WTC11 (cell line): ENCODE data around the gene CHRNB1. TPM values are rescaled to one million over a fixed set of nuclear protein-coding genes. Genes with fewer than 3 reads are reported as not detected.

ENCODE experiments used
- ATAC-seq: fragments of 200-7000 bp; cut with Tn5 transposase; 2 replicates; pipeline ENCODE4 v1.10.0; 2021; ENCODE audit warnings: mild to moderate bottlenecking, moderate library complexity
- CTCF ChIA-PET: fragments of 300-600 bp; sonication (Branson Sonifier 250); formaldehyde crosslinking; loops from one replicate; lab custom pipeline; 2021; ENCODE audit warnings: antibody characterized with exemption; lab: Charles Lee
- POLR2A ChIA-PET: fragments of 350-600 bp; sonication (Branson Sonifier 250); formaldehyde crosslinking; loops from one replicate; lab custom pipeline; 2021; ENCODE audit warnings: antibody characterized with exemption; lab: Charles Lee
- DNase-seq: peaks from one replicate; pipeline ENCODE4 v3.0.0; 2021; ENCODE audit warnings: low spot score
- H3K27ac Mint-ChIP-seq: 2 replicates; pipeline ENCODE4 v1.8.0; 2021; ENCODE audit warnings: mixed read lengths
- H3K27me3 Mint-ChIP-seq: 2 replicates; pipeline ENCODE4 v1.8.0; 2021; ENCODE audit warnings: low read depth, mild to moderate bottlenecking, moderate library complexity, mixed read lengths
- H3K36me3 Mint-ChIP-seq: 2 replicates; pipeline ENCODE4 v1.8.0; 2021; ENCODE audit warnings: mixed read lengths
- H3K4me1 Mint-ChIP-seq: 2 replicates; pipeline ENCODE4 v1.8.0; 2022; ENCODE audit warnings: mixed read lengths
- H3K4me3 Mint-ChIP-seq: 2 replicates; pipeline ENCODE4 v1.8.0; 2021; ENCODE audit warnings: mild to moderate bottlenecking, moderate library complexity, mixed read lengths
- H3K9me3 Mint-ChIP-seq: 2 replicates; pipeline ENCODE4 v1.8.0; 2021; ENCODE audit warnings: mixed read lengths
- CREM ChIP-seq: sonication (generic); formaldehyde crosslinking; IDR thresholded peaks from 2 replicates; pipeline ENCODE4 v1.8.1; 2022; ENCODE audit warnings: mild to moderate bottlenecking, missing genetic modification reagents, moderate library complexity
- GTF2I ChIP-seq: fragments of 250-450 bp; sonication (Bioruptor Pico); conservative IDR thresholded peaks from 2 replicates; pipeline ENCODE4 v1.4.0; 2021; ENCODE audit warnings: mild to moderate bottlenecking
- MXD4 ChIP-seq: fragments of 250-450 bp; sonication (Bioruptor Pico); IDR thresholded peaks from 2 replicates; pipeline ENCODE4 v1.8.0; 2021; ENCODE audit warnings: mild to moderate bottlenecking, moderate library complexity, borderline replicate concordance
- NFATC4 ChIP-seq: fragments of 250-450 bp; sonication (Bioruptor Pico); IDR thresholded peaks from 2 replicates; pipeline ENCODE4 v1.9.0; 2021; ENCODE audit warnings: mild to moderate bottlenecking
- PRRX2 ChIP-seq: fragments of 250-450 bp; sonication (Bioruptor Pico); IDR thresholded peaks from 2 replicates; pipeline ENCODE4 v1.8.0; 2021; ENCODE audit warnings: mild to moderate bottlenecking
- SP1 ChIP-seq: sonication (generic); formaldehyde crosslinking; conservative IDR thresholded peaks from 2 replicates; pipeline ENCODE4 v1.8.1; 2022; ENCODE audit warnings: missing genetic modification reagents
- TCF7 ChIP-seq: sonication (generic); formaldehyde crosslinking; IDR thresholded peaks from 2 replicates; pipeline ENCODE4 v1.8.0; 2022; ENCODE audit warnings: mild to moderate bottlenecking, low read depth, missing genetic modification reagents, moderate library complexity
- ZNF121 ChIP-seq: sonication (generic); formaldehyde crosslinking; IDR thresholded peaks from 2 replicates; pipeline ENCODE4 v1.8.0; 2023; ENCODE audit warnings: missing genetic modification reagents
- ZNF263 ChIP-seq: sonication (generic); formaldehyde crosslinking; IDR thresholded peaks from 2 replicates; pipeline ENCODE4 v1.8.1; 2022; ENCODE audit warnings: low read depth, mild to moderate bottlenecking, moderate library complexity, missing genetic modification reagents
- ZNF416 ChIP-seq: fragments of 250-450 bp; sonication (Bioruptor Pico); IDR thresholded peaks from 2 replicates; pipeline ENCODE4 v1.9.0; 2021; ENCODE audit warnings: mild to moderate bottlenecking, inconsistent platforms
- total RNA-seq: library from RNA; stranded (reverse); gene quantifications from 3 replicates; pipeline ENCODE4 v1.2.3, GENCODE V29; 2021
- TF ChIP-seq, protein P1 (sequence below): sonication (generic); formaldehyde crosslinking; conservative IDR thresholded peaks from 2 replicates; pipeline ENCODE4 v1.8.1; 2022; ENCODE audit warnings: mild to moderate bottlenecking, missing genetic modification reagents
- TF ChIP-seq, protein P2 (sequence below): sonication (generic); formaldehyde crosslinking; IDR thresholded peaks from 2 replicates; pipeline ENCODE4 v1.8.1; 2022; ENCODE audit warnings: low read depth, missing genetic modification reagents, borderline replicate concordance
- TF ChIP-seq, protein P3 (sequence below): fragments of 250-450 bp; sonication (Bioruptor Pico); IDR thresholded peaks from 2 replicates; pipeline ENCODE4 v1.8.0; 2021; ENCODE audit warnings: mild to moderate bottlenecking
- TF ChIP-seq, protein P4 (sequence below): sonication (generic); formaldehyde crosslinking; IDR thresholded peaks from 2 replicates; pipeline ENCODE4 v1.8.1; 2022; ENCODE audit warnings: mild to moderate bottlenecking, missing genetic modification reagents, moderate library complexity, borderline replicate concordance
- TF ChIP-seq, protein P5 (sequence below): sonication (generic); formaldehyde crosslinking; IDR thresholded peaks from 2 replicates; pipeline ENCODE4 v1.8.0; 2023; ENCODE audit warnings: missing genetic modification reagents
- TF ChIP-seq, protein P6 (sequence below): sonication (generic); formaldehyde crosslinking; IDR thresholded peaks from 2 replicates; pipeline ENCODE4 v1.8.0; 2022; ENCODE audit warnings: mild to moderate bottlenecking, missing genetic modification reagents
- TF ChIP-seq, protein P7 (sequence below): fragments of 250-450 bp; sonication (Bioruptor Pico); IDR thresholded peaks from 2 replicates; pipeline ENCODE4 v1.9.0; 2021; ENCODE audit warnings: mild to moderate bottlenecking
- TF ChIP-seq, protein P8 (sequence below): sonication (generic); formaldehyde crosslinking; IDR thresholded peaks from 2 replicates; pipeline ENCODE4 v1.8.1; 2023; ENCODE audit warnings: mild to moderate bottlenecking, missing genetic modification reagents, moderate library complexity
- TF ChIP-seq, protein P9 (sequence below): sonication (generic); formaldehyde crosslinking; IDR thresholded peaks from 2 replicates; pipeline ENCODE4 v1.8.1; 2023; ENCODE audit warnings: mild to moderate bottlenecking, missing genetic modification reagents

The CHRNB1 gene
- total RNA-seq, 1 experiment from 2014 or later, result 16.0 TPM

DNA sequence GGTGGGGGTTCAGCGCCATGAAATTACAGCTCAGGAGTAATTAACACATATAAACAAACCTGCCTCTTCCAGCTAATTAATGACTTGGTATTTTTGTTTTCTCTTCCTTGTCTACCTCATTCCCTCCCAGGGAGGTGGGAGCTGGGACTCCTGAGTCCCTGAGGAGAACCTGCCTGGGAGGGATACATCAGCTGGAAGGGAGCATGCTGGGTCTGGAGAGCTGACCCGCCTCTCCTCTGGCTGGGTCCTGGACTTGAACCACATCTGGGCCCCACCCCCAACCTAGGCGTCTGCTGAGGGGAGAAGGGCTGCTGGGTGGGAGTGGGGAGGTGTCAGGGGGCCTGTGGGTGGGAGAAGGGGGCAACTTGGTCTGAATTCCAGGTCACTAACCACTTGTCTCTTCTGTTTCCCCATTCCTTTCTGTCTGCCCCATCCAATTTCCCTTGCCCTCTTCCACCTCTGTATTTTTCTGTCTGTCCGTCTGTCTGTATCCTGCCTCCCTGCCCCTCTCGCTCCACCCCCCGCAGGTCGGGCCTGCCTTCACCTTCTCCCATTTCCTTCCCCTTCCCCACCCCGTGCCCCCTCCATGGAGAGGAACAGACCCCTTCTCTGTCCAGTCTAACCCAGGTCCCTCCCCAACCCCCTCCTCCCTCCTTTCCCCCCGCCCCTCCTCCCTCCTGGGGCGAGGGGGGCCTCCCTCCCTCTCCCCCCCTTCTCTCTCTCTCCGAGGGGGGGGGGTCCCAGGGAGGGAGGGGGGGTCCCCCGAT is 37.2 kb upstream of the CHRNB1 start, which contains the start of gene NLGN2 (continued):
- TF ChIP-seq ZNF416 (CRISPR knock-in tag) (no peak), ZNF121 (no peak), NFATC4 (CRISPR knock-in tag) (no peak), ZNF263 (no peak)
- TF ChIP-seq, protein P1, sequence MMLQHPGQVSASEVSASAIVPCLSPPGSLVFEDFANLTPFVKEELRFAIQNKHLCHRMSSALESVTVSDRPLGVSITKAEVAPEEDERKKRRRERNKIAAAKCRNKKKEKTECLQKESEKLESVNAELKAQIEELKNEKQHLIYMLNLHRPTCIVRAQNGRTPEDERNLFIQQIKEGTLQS (CRISPR knock-in tag), result no peak

DNA sequence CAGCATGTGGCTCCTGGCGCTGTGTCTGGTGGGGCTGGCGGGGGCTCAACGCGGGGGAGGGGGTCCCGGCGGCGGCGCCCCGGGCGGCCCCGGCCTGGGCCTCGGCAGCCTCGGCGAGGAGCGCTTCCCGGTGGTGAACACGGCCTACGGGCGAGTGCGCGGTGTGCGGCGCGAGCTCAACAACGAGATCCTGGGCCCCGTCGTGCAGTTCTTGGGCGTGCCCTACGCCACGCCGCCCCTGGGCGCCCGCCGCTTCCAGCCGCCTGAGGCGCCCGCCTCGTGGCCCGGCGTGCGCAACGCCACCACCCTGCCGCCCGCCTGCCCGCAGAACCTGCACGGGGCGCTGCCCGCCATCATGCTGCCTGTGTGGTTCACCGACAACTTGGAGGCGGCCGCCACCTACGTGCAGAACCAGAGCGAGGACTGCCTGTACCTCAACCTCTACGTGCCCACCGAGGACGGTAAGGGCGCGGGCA is 36.6 kb upstream of the CHRNB1 start:
- no peak overlapping the region for H3K27ac Mint-ChIP-seq
- CTCF ChIA-PET, result interaction anchor here (1.1 to 3.5 kb wide), 6 partner anchors 12 to 115 kb away, joined by 3 to 25 read pairs (median 4); partner anchors contain the start of genes PLSCR3 and SPEM1
- peaks cover 19% of the 10 kb centered on the region for H3K36me3 Mint-ChIP-seq
- POLR2A ChIA-PET, result interaction anchor here (1.8 kb wide), 1 partner anchor 37 kb away, joined by 5 read pairs; the partner anchor contains the start of gene CHRNB1
- peak overlapping the region; percentile 48 for H3K4me3 Mint-ChIP-seq
- ATAC-seq, result no peak
- TF ChIP-seq, protein P2, sequence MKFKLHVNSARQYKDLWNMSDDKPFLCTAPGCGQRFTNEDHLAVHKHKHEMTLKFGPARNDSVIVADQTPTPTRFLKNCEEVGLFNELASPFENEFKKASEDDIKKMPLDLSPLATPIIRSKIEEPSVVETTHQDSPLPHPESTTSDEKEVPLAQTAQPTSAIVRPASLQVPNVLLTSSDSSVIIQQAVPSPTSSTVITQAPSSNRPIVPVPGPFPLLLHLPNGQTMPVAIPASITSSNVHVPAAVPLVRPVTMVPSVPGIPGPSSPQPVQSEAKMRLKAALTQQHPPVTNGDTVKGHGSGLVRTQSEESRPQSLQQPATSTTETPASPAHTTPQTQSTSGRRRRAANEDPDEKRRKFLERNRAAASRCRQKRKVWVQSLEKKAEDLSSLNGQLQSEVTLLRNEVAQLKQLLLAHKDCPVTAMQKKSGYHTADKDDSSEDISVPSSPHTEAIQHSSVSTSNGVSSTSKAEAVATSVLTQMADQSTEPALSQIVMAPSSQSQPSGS (CRISPR knock-in tag), result no peak
- TF ChIP-seq, protein P3, sequence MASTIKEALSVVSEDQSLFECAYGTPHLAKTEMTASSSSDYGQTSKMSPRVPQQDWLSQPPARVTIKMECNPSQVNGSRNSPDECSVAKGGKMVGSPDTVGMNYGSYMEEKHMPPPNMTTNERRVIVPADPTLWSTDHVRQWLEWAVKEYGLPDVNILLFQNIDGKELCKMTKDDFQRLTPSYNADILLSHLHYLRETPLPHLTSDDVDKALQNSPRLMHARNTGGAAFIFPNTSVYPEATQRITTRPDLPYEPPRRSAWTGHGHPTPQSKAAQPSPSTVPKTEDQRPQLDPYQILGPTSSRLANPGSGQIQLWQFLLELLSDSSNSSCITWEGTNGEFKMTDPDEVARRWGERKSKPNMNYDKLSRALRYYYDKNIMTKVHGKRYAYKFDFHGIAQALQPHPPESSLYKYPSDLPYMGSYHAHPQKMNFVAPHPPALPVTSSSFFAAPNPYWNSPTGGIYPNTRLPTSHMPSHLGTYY, result no peak
- peaks cover 33% of the 10 kb centered on the region for H3K4me1 Mint-ChIP-seq
- DNase-seq, result no peak
- no peaks in the 10 kb centered on the region for H3K9me3 Mint-ChIP-seq
- no peaks in the 10 kb centered on the region; the same call in 1 of the 2 replicates for H3K27me3 Mint-ChIP-seq

DNA sequence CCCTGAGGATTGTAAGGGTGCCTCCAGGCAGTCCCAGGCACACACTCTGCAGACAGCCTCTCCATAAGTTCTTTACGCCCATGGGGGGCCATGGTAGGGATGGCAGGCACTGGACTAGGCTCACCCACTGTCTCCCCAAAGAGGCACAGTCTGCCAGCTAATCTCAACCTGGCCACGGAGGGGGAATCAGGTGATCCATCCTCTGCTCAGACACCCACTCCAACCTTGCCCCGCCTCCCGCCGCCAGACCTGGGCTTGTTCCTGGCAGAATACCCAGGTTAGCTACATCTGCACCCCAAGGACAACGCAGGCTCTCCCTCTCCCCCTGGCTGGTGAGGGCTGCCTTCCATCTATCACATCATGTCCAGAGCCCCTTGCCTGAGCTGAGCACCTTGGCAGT is 36.0 kb upstream of the CHRNB1 start:
- Mint-ChIP-seq H3K4me1 (peaks cover 33% of the 10 kb centered on the region), H3K4me3 (peak overlapping the region; percentile 53; the same call in 1 of the 2 replicates), H3K27ac (no peak overlapping the region; the same call in 1 of the 2 replicates), H3K9me3 (no peaks in the 10 kb centered on the region), H3K36me3 (peaks cover 19% of the 10 kb centered on the region), H3K27me3 (no peaks in the 10 kb centered on the region; the same call in 1 of the 2 replicates)
- DNase-seq (no peak), ATAC-seq (no peak)
- ChIA-PET POLR2A (interaction anchor here (0.6 to 1.8 kb wide), 2 partner anchors 36 to 110 kb away, joined by 3 to 5 read pairs; partner anchors contain the start of gene CHRNB1), CTCF (interaction anchor here (0.9 to 3.5 kb wide), 6 partner anchors 12 to 115 kb away, joined by 3 to 25 read pairs (median 4); partner anchors contain the start of genes PLSCR3, SPEM1 and TMEM102)
- TF ChIP-seq MXD4 (CRISPR knock-in tag), result no peak
- no peak for TF ChIP-seq GTF2I
- TF ChIP-seq, protein P4, sequence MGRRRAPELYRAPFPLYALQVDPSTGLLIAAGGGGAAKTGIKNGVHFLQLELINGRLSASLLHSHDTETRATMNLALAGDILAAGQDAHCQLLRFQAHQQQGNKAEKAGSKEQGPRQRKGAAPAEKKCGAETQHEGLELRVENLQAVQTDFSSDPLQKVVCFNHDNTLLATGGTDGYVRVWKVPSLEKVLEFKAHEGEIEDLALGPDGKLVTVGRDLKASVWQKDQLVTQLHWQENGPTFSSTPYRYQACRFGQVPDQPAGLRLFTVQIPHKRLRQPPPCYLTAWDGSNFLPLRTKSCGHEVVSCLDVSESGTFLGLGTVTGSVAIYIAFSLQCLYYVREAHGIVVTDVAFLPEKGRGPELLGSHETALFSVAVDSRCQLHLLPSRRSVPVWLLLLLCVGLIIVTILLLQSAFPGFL (CRISPR knock-in tag), result no peak
- TF ChIP-seq, protein P5, sequence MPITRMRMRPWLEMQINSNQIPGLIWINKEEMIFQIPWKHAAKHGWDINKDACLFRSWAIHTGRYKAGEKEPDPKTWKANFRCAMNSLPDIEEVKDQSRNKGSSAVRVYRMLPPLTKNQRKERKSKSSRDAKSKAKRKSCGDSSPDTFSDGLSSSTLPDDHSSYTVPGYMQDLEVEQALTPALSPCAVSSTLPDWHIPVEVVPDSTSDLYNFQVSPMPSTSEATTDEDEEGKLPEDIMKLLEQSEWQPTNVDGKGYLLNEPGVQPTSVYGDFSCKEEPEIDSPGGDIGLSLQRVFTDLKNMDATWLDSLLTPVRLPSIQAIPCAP (CRISPR knock-in tag), result no peak
- TF ChIP-seq TCF7, result no peak
- TF ChIP-seq, protein P6, sequence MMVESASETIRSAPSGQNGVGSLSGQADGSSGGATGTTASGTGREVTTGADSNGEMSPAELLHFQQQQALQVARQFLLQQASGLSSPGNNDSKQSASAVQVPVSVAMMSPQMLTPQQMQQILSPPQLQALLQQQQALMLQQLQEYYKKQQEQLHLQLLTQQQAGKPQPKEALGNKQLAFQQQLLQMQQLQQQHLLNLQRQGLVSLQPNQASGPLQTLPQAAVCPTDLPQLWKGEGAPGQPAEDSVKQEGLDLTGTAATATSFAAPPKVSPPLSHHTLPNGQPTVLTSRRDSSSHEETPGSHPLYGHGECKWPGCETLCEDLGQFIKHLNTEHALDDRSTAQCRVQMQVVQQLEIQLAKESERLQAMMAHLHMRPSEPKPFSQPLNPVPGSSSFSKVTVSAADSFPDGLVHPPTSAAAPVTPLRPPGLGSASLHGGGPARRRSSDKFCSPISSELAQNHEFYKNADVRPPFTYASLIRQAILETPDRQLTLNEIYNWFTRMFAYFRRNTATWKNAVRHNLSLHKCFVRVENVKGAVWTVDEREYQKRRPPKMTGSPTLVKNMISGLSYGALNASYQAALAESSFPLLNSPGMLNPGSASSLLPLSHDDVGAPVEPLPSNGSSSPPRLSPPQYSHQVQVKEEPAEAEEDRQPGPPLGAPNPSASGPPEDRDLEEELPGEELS (CRISPR knock-in tag), result no peak
- no peak for TF ChIP-seq PRRX2
- TF ChIP-seq CREM (CRISPR knock-in tag), result no peak
- no peak for TF ChIP-seq ZNF416 (CRISPR knock-in tag)
- TF ChIP-seq, protein P7, sequence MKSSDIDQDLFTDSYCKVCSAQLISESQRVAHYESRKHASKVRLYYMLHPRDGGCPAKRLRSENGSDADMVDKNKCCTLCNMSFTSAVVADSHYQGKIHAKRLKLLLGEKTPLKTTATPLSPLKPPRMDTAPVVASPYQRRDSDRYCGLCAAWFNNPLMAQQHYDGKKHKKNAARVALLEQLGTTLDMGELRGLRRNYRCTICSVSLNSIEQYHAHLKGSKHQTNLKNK (CRISPR knock-in tag), result no peak
- TF ChIP-seq, protein P8, sequence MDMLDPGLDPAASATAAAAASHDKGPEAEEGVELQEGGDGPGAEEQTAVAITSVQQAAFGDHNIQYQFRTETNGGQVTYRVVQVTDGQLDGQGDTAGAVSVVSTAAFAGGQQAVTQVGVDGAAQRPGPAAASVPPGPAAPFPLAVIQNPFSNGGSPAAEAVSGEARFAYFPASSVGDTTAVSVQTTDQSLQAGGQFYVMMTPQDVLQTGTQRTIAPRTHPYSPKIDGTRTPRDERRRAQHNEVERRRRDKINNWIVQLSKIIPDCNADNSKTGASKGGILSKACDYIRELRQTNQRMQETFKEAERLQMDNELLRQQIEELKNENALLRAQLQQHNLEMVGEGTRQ, result no peak
- TF ChIP-seq, protein P9, sequence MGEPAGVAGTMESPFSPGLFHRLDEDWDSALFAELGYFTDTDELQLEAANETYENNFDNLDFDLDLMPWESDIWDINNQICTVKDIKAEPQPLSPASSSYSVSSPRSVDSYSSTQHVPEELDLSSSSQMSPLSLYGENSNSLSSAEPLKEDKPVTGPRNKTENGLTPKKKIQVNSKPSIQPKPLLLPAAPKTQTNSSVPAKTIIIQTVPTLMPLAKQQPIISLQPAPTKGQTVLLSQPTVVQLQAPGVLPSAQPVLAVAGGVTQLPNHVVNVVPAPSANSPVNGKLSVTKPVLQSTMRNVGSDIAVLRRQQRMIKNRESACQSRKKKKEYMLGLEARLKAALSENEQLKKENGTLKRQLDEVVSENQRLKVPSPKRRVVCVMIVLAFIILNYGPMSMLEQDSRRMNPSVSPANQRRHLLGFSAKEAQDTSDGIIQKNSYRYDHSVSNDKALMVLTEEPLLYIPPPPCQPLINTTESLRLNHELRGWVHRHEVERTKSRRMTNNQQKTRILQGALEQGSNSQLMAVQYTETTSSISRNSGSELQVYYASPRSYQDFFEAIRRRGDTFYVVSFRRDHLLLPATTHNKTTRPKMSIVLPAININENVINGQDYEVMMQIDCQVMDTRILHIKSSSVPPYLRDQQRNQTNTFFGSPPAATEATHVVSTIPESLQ (CRISPR knock-in tag), result no peak
- TF ChIP-seq SP1 (CRISPR knock-in tag), result no peak
